Erythroblast (primary cell): Measurements from ENCODE around the gene DOHH.

Experiments used
- DNase-seq, 2 experiments: peaks; one replicate each; lab custom pipeline; 2025; lab: John Stamatoyannopoulos, UW
- GATA1 ChIP-seq: IDR thresholded peaks from 2 replicates; pipeline ENCODE4 v1.6.1; 2011; ENCODE audit warnings: low read depth, mild to moderate bottlenecking, control low read depth, low read length, moderate library complexity
- POLR2A ChIP-seq: IDR thresholded peaks from 2 replicates; pipeline ENCODE4 v1.6.1; 2011; ENCODE audit warnings: mild to moderate bottlenecking, low read length

DOHH gene

DNA sequence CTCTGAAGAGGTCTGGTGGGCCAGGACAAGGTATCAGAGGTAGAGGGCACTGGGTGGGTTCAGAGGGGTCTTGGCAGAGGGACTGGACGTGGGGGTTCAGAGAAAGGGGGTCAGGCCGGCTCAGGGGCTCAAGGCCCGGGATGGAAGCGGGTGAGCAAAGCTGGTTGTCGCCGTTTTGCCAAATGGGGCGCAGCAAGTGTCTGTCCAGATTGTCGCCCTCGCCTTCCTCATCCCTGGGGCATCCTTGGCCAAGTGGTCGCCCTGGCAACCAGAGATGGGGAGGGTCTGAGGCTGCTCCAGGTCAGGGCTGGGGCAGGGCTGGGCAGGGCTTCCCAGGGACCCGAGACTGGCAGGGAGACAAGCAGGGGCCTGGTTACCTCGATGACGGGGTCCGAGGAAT lies 6.8 kb downstream of the DOHH start:
- TF ChIP-seq GATA1: no peak
- no peak for TF ChIP-seq POLR2A
- no peak for DNase-seq

- TF ChIP-seq GATA1 (no peak), POLR2A (no peak)
- DNase-seq: no peak
Observed at GRCh38 chr19:3492919-3493318, 7.6 kb downstream of the DOHH start.

DNA sequence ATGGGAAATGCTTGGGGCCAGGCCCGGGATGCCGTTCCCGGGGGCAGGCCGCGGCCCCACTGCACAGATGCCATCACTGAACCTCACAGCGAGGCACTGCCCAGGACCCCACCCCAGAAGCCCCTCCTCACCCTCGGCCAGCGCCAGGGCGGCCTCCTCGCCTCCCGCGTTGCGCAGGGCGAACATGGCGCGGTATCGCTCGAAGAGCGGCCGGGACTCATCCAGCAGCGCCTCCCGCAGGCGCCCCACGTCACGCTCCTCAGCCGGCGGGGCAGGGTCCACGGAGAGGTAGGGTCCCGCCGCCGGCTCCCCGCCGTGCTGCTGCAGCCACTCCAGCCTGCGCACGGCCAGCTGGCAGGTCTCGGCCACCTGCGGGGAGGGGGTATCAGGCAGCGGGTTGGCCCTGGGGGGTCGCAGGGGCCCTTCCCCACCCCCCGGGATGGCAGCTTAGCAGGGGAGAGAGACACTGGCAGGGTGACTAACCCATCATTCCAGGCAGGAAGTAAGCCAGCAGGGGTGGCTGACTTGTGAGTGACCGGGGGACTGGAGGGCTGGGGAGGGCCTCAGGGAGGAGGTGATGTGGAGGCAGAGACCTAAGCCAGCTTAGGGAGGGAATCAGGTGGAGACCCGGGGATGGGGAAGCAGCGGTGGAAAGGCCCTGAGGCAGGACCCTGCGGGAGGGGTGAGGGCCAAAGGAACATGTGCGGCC lies 8.2 kb downstream of the DOHH start:
- DNase-seq: no peak
- TF ChIP-seq GATA1: no peak

DNA sequence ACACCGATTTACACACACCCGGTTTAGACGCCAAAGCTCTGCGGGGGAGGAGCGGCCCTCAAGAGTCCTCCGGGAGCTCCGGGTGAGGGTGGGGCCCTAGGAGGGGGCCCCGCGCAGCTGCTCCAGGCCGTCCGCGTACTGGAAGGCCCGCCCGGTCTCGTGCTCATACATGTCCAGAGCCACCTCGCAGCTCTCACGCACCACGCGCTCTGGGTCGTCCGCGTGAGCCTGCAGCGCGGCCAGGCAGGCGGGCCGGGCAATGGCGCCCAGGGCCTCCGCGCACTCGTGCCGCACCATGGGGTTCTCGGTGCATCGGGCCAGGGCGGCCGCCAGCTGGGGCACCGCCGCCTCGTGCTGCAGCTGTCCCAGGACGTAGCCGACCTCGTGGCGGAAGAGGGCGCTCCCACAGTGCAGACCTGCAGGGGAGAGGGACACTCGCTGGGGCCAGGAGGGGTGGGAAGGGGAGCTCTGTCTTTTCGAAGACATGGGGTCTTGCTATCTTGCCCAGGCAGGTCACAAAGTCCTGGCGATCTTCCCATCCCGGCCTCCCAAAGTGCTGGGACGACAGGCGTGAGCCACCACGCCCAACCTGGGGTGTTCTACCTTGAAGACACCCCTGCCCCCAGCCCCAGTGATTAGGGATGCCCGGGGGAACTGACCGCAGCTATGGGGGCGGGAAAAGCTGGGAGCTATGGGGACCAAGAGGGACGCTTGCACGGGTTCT lies 8.9 kb downstream of the DOHH start:
- TF ChIP-seq GATA1 (no peak), POLR2A (no peak)
- DNase-seq: no peak

- DNase-seq: no peak
Observed at GRCh38 chr19:3483226-3483628, 17.2 kb downstream of the DOHH start, which contains the start of gene SMIM44. TSS of gene SMIM44 (minus strand) at chr19:3483441. CDS start at chr19:3483403, 38 bp downstream.

DNA sequence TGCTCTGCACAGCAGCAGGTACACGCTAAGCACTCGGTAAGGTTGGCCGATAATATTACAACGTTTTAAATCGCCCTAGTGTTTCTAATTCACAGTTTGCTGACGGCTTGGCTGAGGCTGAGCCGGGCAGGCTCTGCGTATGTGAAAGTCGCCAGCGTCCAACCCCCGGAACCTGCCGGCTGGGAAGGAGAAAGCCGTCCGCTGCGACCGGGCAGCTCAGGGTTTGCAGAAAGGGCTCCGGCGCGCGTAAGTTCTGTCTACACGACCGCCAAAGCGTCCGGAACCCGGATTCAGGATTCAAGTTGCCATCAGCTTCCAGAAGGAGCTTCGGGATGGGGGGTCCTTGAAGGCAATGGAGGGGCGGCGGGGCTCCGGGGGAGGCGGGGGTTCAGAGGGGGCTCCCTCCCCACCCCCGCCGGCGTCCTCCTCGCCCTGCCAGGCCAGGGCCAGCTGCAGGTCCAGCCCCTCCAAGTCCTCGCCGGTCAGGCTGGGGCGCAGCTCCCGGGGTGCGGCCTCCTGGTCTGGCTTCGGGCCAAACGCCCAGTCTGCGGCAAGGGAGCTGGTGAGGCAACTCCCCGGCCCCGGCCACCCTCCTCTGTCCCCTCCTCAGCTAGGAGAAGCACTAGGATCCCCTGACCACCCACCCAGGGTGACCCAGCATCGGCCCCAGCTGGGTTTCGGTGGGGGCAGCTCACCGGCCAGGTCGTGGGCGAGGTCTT lies 17.8 kb downstream of the DOHH start:
- no peak for DNase-seq
- no peak for TF ChIP-seq GATA1
- TF ChIP-seq POLR2A: no peak

More at GRCh38 chr19:3483226-3483628, 17.2 kb downstream of the DOHH start, which contains the start of gene SMIM44:
- no peak for TF ChIP-seq GATA1
- TF ChIP-seq POLR2A: no peak

GRCh38 chr19:3481241-3482090 lies 19.0 kb downstream of the DOHH start:
- TF ChIP-seq POLR2A (no peak), GATA1 (no peak)
- DNase-seq: no peak

GRCh38 chr19:3480383-3481091 lies 19.9 kb downstream of the DOHH start, which contains the start of gene SMIM24:
TSS of gene SMIM24 (minus strand) at chr19:3480525. CDS start at chr19:3480463, 62 bp downstream.
- TF ChIP-seq POLR2A (no peak), GATA1 (no peak)
- DNase-seq: no peak

- DNase-seq: peak; percentile 59 to 64
- no peak for TF ChIP-seq POLR2A
Observed at GRCh38 chr19:3479834-3480215, 20.6 kb downstream of the DOHH start.

DNA sequence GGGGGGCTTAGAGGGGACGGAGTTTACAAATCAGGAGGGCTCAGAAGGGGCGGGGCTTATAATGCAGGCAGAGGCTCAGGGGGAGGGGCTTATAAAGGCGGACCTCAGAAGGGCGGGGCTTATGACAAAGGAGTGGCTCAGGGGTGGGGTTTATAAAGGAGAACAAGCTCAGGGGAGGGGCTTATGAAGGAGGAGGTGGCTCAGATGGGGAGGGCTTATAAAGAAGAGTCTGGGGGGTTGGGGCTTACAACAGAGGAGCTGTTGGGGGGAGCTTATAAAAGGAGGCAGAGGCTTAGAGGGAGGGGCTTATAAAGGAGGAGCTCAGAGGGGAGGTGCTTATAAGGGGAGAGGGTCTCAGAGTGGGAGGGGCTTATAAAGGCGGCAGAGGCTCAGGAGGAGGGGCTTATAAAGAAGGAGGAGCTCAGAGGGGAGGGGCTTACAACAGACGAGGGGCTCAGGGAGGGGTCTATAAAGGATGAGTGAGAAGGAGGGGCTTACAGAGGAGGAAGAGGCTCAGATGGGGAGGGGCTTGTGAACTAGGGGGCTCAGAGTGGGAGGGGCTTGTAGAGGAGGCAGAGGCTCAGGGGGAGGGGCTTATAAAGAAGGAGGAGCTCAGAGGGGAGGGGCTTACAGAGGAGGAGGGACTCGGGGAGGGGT lies 21.2 kb downstream of the DOHH start:
- DNase-seq: peak; percentile 64 to 70
- TF ChIP-seq POLR2A (no peak), GATA1 (no peak)

DNA sequence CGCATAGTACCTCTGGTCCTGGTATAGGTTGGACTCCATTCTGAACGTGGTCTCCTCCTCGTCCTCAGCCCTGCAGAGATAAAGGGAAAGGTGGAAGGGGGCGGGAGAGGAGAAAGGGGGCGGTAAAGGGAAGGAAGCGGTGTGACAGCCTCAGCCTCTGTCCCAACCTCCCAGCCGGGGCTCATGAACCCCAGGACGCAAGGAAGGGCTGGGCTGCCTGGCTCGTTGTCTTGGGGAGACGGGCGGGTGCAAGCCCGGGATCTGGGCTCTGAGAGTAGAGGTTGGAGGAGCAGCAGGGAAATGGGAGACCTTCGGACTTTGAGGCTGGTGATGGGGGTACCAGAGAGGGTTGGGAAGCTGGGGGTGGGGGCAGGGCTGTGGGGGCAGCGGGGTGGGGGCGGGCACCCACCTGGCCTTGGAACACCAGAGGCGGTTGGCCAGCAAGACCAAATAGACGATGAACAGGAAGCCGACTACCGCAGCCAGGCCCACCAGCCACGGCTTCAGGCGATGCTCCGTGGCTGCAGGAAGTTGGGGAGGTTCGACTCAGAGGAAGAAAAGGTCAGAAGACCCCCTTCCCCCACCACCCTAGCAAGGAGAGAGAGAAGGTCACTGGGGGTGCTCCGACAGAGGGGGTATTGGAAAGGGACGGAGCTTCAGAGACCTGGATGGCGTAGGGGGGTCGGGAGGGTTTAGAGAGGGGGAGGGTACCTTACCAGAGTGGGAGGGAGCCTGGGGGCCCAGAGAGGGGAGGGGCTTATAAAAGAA lies 21.9 kb downstream of the DOHH start:
- DNase-seq: no peak
- no peak for TF ChIP-seq POLR2A
- no peak for TF ChIP-seq GATA1
